ENCODE data around the gene EMC9. TPM values are rescaled to one million over a fixed set of nuclear protein-coding genes. Genes with fewer than 3 reads are reported as not detected.
A peak's percentile ranks its signal among the peaks of the same experiment; 100 is the strongest.

EMC9 gene
- total RNA-seq, 6 donors from 2014 or later = 8.6 to 13.8 (median 12.0) TPM

DNA sequence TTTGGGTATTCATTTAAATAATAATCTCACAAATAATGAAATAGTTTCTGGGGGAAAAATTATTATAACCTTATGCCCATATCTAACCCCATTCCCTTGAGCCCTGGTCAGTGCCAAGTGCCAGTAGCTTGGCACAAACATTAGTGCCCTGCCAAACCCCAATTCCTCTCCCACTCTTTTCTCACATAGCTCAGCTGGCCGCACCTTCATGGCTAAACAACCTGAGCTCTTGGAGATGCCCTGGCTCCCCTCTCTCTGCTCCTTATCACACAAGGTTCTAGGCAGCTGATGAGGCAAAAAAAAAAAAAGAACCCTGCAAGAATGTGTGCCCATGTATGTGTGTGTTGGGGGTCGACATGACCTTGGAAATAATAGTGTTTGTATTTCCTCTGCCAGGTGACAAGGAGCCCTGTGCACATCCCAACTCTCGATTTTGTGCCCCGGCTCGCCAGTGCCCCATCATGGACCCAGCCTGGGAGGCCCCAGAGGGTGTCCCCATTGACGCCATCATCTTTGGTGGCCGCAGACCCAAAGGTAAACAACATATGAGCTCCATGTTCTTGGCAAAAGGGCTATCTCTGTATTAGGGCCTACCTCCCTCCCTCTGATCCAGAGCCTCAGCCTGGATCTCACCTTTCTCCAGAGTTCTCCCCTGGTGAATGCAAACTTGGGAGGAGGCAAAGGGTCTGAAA lies 38.9 kb downstream of the EMC9 start:
- Histone ChIP-seq H3K27ac (no peak overlapping the region), H3K36me3 (peaks cover 3 to 56% (median 41%) of the 10 kb centered on the region in 4 donors), H3K4me1 (peaks cover 0 to 7% (median 0%) of the 10 kb centered on the region in 4 donors), H3K4me3 (no peak overlapping the region), H3K9me3 (no peaks in the 10 kb centered on the region), H3K27me3 (no peaks in the 10 kb centered on the region)
- 87 to 96% methylated on average over 7 of the region's 7 CpGs for WGBS, 2 donors
- no peak for DNase-seq
- ATAC-seq (ENCODE audit: low FRiP score in 2 of 2) = no peak
- TF ChIP-seq EP300 (IDR thresholded peaks at IDR 0.05) (no peak), CTCF (IDR thresholded peaks at IDR 0.05) (no peak), POLR2A (IDR thresholded peaks at IDR 0.05) (no peak), POLR2AphosphoS5 (IDR thresholded peaks at IDR 0.05) (no peak)

- peaks cover 3 to 56% (median 41%) of the 10 kb centered on the region in 4 donors for H3K36me3 ChIP-seq
- H3K9me3 ChIP-seq = no peaks in the 10 kb centered on the region
These were observed 40.4 kb downstream of the EMC9 start for GRCh38 chr14:24100982-24101494.

GRCh38 chr14:24100197-24100981 lies 41.0 kb downstream of the EMC9 start:
- TF ChIP-seq POLR2A (IDR thresholded peaks at IDR 0.05) = no peak
- TF ChIP-seq EP300 (IDR thresholded peaks at IDR 0.05) = no peak
- DNase-seq (no peak), ATAC-seq (ENCODE audit: low FRiP score in 2 of 2) (no peak)
- Histone ChIP-seq H3K9me3 (no peaks in the 10 kb centered on the region), H3K27me3 (no peaks in the 10 kb centered on the region), H3K27ac (no peak overlapping the region), H3K36me3 (peaks cover 3 to 56% (median 41%) of the 10 kb centered on the region in 4 donors), H3K4me3 (no peak overlapping the region), H3K4me1 (peaks cover 4 to 19% (median 5%) of the 10 kb centered on the region in 4 donors)
- WGBS, 2 donors = 86 to 89% methylated on average over 4 of the region's 4 CpGs

More at GRCh38 chr14:24100982-24101494, 40.4 kb downstream of the EMC9 start:
- Histone ChIP-seq H3K27me3 (no peaks in the 10 kb centered on the region), H3K4me3 (no peak overlapping the region), H3K27ac (no peak overlapping the region), H3K4me1 (peaks cover 0 to 14% (median 0%) of the 10 kb centered on the region in 4 donors)
- no peak for DNase-seq
- ATAC-seq (ENCODE audit: low FRiP score in 2 of 2) = no peak
- WGBS, 2 donors = 96 to 97% methylated on average over 3 of the region's 3 CpGs
- TF ChIP-seq POLR2A (IDR thresholded peaks at IDR 0.05) (no peak), CTCF (IDR thresholded peaks at IDR 0.05) (no peak), EP300 (IDR thresholded peaks at IDR 0.05) (no peak), POLR2AphosphoS5 (IDR thresholded peaks at IDR 0.05) (no peak)

DNA sequence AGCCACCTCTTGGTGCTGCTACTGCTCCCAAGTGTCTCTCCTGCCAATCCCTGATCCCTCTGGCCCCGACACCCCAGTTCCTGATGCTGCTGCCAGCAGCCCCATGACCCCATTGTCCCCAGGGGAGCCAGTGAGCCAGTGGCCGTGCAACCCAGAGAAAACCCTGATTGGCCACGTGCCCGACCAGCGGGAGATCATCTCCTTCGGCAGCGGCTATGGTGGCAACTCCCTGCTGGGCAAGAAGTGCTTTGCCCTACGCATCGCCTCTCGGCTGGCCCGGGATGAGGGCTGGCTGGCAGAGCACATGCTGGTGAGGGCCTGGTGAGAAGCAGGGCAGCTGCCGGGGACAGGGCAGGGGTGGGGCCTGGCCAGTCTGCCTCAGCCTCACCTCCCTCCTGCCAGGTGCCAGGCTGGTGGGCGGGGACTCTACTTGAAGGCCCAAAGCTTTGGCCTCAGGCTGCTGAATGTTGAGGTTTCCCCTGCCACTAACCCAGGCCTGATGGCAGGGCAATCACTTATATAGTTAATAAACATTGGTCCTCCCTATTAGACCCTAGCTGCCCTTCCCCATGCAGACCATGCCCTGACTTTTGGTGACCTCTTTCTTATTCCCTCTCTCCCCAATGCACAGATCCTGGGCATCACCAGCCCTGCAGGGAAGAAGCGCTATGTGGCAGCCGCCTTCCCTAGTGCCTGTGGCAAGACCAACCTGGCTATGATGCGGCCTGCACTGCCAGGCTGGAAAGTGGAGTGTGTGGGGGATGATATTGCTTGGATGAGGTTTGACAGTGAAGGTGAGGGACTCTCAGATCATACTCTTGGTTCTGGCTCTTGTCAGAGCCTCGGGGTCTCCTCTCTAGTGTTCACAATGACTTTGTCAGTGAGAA lies 42.2 kb downstream of the EMC9 start:
- 90 to 94% methylated on average over 5 to 6 of the region's 17 CpGs for WGBS, 2 donors
- H3K27me3 ChIP-seq = no peaks in the 10 kb centered on the region
- H3K27ac ChIP-seq = no peak overlapping the region
- no peak for ATAC-seq (ENCODE audit: low FRiP score in 2 of 2)
- peaks cover 4 to 27% (median 12%) of the 10 kb centered on the region in 4 donors for H3K4me1 ChIP-seq
- H3K36me3 ChIP-seq = peaks cover 3 to 56% (median 41%) of the 10 kb centered on the region in 4 donors
- no peaks in the 10 kb centered on the region for H3K9me3 ChIP-seq
- TF ChIP-seq POLR2A (IDR thresholded peaks at IDR 0.05) (no peak), CTCF (IDR thresholded peaks at IDR 0.05) (no peak), POLR2AphosphoS5 (IDR thresholded peaks at IDR 0.05) (no peak), EP300 (IDR thresholded peaks at IDR 0.05) (no peak)
- peak in 1 of 2 donors; percentile 78 for DNase-seq
- no peak overlapping the region for H3K4me3 ChIP-seq

Data from upper lobe of left lung (tissue), 6 donors.